Ishikawa (cell line): ENCODE data around the gene TCF20.

Source experiments
- REST ChIP-seq: IDR thresholded peaks from 2 replicates; pipeline ENCODE4 v1.6.1; 2012; ENCODE audit warnings: low read depth, mild to moderate bottlenecking
- YY1 ChIP-seq: IDR thresholded peaks from 2 replicates; pipeline ENCODE4 v1.6.1; 2012; ENCODE audit warnings: low read depth

GRCh38 chr22:42263944-42264343, 6.5 kb downstream of the TCF20 start:
- TF ChIP-seq REST (no peak), YY1 (no peak)
